ENCODE results near the gene CHRNE.

CHRNE gene

GRCh38 chr17:4938688-4939545 lies 36.0 kb upstream of the CHRNE start:
- H3K27ac ChIP-seq = peak overlapping the region; percentile 98
- no peak; the same call in 1 of the 2 replicates for TF ChIP-seq CTCF (IDR thresholded peaks at IDR 0.05)
- no peak for TF ChIP-seq ZFX (IDR thresholded peaks at IDR 0.05; ENCODE audit: borderline replicate concordance)

GRCh38 chr17:4938069-4938491 lies 35.2 kb upstream of the CHRNE start:
- H3K27ac ChIP-seq = peak overlapping the region; percentile 98; the same call in 1 of the 2 replicates
- TF ChIP-seq ZFX (IDR thresholded peaks at IDR 0.05; ENCODE audit: borderline replicate concordance) (no peak), CTCF (IDR thresholded peaks at IDR 0.05) (no peak)

- H3K27ac ChIP-seq = no peak overlapping the region
- no peak for TF ChIP-seq ZFX (IDR thresholded peaks at IDR 0.05; ENCODE audit: borderline replicate concordance)
- no peak for TF ChIP-seq CTCF (IDR thresholded peaks at IDR 0.05)
These were observed 34.7 kb upstream of the CHRNE start for GRCh38 chr17:4937553-4937952.

GRCh38 chr17:4936436-4936835 lies 33.5 kb upstream of the CHRNE start:
- no peak overlapping the region for H3K27ac ChIP-seq
- no peak for TF ChIP-seq CTCF (IDR thresholded peaks at IDR 0.05)
- no peak for TF ChIP-seq ZFX (IDR thresholded peaks at IDR 0.05; ENCODE audit: borderline replicate concordance)

- no peak overlapping the region for H3K27ac ChIP-seq
- TF ChIP-seq ZFX (IDR thresholded peaks at IDR 0.05; ENCODE audit: borderline replicate concordance) = no peak
- no peak for TF ChIP-seq CTCF (IDR thresholded peaks at IDR 0.05)
These were observed 32.8 kb upstream of the CHRNE start for GRCh38 chr17:4935650-4936049.

- no peak overlapping the region for H3K27ac ChIP-seq
These were observed 31.5 kb upstream of the CHRNE start for GRCh38 chr17:4934173-4934979.

More at GRCh38 chr17:4934173-4934979, 31.5 kb upstream of the CHRNE start:
- TF ChIP-seq ZFX (IDR thresholded peaks at IDR 0.05; ENCODE audit: borderline replicate concordance) (no peak), CTCF (IDR thresholded peaks at IDR 0.05) (peak; percentile 17; the same call in 1 of the 2 replicates)
